ENCODE data around the gene RAB27A. TPM values are rescaled to one million over a fixed set of nuclear protein-coding genes. Genes with fewer than 3 reads are reported as not detected.
A peak's percentile ranks its signal among the peaks of the same experiment; 100 is the strongest.

Gene RAB27A
- total and polyA plus RNA-seq, 9 of the 15 experiments (the other 6 are each of a cell fraction or from before 2014, with no cell fraction given) = 31.5 to 171 (median 80.4) TPM

DNA sequence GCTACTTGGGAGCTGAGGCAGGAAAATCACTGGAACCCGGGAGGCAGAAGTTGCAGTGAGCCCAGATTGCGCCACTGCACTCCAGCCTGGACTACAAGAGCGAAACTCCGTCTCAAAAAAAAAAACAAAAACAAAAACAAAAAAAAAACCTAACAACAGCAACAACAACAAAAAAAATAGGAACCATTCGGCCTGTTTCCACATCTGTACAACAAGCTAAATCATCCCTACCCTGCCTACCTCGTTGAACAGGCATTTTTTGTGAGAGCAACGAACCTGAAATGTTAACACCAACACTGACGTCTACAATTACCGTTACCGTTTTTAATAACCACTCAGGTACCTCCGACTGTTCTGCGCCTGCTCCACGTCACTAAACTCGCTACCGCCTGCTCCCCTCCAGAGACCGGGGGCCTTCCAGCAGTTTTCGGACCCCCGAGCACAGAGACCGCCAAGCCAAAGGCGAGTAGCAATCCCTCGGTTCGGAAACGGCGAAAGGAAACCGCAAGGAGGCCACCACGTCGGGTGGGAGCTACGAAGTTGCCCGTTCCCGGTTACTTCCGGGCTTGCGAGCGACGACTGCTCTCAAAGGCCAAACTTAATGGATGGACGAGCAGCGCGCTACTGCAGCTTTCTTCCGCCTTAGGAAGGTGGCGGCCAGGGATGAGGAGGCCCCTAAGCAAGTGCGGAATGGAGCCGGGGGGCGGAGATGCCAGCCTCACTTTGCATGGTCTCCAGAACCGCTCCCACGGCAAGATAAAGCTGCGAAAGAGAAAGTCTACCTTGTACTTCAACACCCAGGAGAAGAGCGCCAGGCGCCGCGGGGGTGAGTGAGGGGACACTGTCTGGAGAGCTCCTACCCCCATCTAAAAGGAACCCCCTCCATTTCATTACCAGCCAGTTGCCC is 29.2 kb upstream of the RAB27A start, which contains the start of the genes PIGB and PIGBOS1 (continued):
- TF ChIP-seq ELF4 (CRISPR knock-in tag; IDR thresholded peaks at IDR 0.05) (peak; percentile 92), GATAD2A (IDR thresholded peaks at IDR 0.05) (no peak; the same call in 1 of the 2 replicates), ZBTB7A (IDR thresholded peaks at IDR 0.05; ENCODE audit: borderline replicate concordance, control insufficient read depth, low read depth, low read length) (peak; percentile 76; the same call in 1 of the 2 replicates), KAT7 (CRISPR knock-in tag; IDR thresholded peaks at IDR 0.05; ENCODE audit: borderline replicate concordance) (0 out of 2 replicates have a peak, but pooled peaks have one; percentile 64), ZZZ3 (IDR thresholded peaks at IDR 0.05) (no peak), NFXL1 (CRISPR knock-in tag; IDR thresholded peaks at IDR 0.05) (no peak), MYNN (IDR thresholded peaks at IDR 0.05) (no peak; the same call in 1 of the 2 replicates), MYNN (CRISPR knock-in tag; IDR thresholded peaks at IDR 0.05) (no peak), RBM34 (IDR thresholded peaks at IDR 0.05; ENCODE audit: borderline replicate concordance, insufficient read depth, low read length) (no peak), TBP (optimal IDR thresholded peaks at IDR 0.05; ENCODE audit: low read depth, low read length) (peak; percentile 87), NCOA6 (IDR thresholded peaks at IDR 0.05) (peak; percentile 84), SMARCE1 (IDR thresholded peaks at IDR 0.05) (peak; percentile 60; the same call in 1 of the 2 replicates), ZEB2 (IDR thresholded peaks at IDR 0.05) (no peak)
- TF ChIP-seq, protein P1, sequence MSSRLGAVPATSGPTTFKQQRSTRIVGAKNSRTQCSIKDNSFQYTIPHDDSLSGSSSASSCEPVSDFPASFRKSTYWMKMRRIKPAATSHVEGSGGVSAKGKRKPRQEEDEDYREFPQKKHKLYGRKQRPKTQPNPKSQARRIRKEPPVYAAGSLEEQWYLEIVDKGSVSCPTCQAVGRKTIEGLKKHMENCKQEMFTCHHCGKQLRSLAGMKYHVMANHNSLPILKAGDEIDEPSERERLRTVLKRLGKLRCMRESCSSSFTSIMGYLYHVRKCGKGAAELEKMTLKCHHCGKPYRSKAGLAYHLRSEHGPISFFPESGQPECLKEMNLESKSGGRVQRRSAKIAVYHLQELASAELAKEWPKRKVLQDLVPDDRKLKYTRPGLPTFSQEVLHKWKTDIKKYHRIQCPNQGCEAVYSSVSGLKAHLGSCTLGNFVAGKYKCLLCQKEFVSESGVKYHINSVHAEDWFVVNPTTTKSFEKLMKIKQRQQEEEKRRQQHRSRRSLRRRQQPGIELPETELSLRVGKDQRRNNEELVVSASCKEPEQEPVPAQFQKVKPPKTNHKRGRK (tag; IDR thresholded peaks at IDR 0.05) = no peak
- TF ChIP-seq, protein P2, sequence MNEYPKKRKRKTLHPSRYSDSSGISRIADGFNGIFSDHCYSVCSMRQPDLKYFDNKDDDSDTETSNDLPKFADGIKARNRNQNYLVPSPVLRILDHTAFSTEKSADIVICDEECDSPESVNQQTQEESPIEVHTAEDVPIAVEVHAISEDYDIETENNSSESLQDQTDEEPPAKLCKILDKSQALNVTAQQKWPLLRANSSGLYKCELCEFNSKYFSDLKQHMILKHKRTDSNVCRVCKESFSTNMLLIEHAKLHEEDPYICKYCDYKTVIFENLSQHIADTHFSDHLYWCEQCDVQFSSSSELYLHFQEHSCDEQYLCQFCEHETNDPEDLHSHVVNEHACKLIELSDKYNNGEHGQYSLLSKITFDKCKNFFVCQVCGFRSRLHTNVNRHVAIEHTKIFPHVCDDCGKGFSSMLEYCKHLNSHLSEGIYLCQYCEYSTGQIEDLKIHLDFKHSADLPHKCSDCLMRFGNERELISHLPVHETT (CRISPR knock-in tag; conservative IDR thresholded peaks at IDR 0.05 in 1 of 2, IDR thresholded peaks at IDR 0.05 in 1 of 2) = peak in 1 of 2 experiments; percentile 81; a peak in 1 of 4 replicates
- TF ChIP-seq, protein P3, sequence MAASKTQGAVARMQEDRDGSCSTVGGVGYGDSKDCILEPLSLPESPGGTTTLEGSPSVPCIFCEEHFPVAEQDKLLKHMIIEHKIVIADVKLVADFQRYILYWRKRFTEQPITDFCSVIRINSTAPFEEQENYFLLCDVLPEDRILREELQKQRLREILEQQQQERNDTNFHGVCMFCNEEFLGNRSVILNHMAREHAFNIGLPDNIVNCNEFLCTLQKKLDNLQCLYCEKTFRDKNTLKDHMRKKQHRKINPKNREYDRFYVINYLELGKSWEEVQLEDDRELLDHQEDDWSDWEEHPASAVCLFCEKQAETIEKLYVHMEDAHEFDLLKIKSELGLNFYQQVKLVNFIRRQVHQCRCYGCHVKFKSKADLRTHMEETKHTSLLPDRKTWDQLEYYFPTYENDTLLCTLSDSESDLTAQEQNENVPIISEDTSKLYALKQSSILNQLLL (CRISPR knock-in tag; IDR thresholded peaks at IDR 0.05; ENCODE audit: borderline replicate concordance) = no peak
- TF ChIP-seq, protein P4, sequence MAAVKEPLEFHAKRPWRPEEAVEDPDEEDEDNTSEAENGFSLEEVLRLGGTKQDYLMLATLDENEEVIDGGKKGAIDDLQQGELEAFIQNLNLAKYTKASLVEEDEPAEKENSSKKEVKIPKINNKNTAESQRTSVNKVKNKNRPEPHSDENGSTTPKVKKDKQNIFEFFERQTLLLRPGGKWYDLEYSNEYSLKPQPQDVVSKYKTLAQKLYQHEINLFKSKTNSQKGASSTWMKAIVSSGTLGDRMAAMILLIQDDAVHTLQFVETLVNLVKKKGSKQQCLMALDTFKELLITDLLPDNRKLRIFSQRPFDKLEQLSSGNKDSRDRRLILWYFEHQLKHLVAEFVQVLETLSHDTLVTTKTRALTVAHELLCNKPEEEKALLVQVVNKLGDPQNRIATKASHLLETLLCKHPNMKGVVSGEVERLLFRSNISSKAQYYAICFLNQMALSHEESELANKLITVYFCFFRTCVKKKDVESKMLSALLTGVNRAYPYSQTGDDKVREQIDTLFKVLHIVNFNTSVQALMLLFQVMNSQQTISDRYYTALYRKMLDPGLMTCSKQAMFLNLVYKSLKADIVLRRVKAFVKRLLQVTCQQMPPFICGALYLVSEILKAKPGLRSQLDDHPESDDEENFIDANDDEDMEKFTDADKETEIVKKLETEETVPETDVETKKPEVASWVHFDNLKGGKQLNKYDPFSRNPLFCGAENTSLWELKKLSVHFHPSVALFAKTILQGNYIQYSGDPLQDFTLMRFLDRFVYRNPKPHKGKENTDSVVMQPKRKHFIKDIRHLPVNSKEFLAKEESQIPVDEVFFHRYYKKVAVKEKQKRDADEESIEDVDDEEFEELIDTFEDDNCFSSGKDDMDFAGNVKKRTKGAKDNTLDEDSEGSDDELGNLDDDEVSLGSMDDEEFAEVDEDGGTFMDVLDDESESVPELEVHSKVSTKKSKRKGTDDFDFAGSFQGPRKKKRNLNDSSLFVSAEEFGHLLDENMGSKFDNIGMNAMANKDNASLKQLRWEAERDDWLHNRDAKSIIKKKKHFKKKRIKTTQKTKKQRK (IDR thresholded peaks at IDR 0.05; ENCODE audit: borderline replicate concordance, low read depth, low read length) = no peak
- TF ChIP-seq, protein P5, sequence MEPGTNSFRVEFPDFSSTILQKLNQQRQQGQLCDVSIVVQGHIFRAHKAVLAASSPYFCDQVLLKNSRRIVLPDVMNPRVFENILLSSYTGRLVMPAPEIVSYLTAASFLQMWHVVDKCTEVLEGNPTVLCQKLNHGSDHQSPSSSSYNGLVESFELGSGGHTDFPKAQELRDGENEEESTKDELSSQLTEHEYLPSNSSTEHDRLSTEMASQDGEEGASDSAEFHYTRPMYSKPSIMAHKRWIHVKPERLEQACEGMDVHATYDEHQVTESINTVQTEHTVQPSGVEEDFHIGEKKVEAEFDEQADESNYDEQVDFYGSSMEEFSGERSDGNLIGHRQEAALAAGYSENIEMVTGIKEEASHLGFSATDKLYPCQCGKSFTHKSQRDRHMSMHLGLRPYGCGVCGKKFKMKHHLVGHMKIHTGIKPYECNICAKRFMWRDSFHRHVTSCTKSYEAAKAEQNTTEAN (CRISPR knock-in tag; IDR thresholded peaks at IDR 0.05) = no peak
